Heart right ventricle (tissue), 16 donors: ENCODE results near the gene FAM240B. TPM values are rescaled to one million over a fixed set of nuclear protein-coding genes. Genes with fewer than 3 reads are reported as not detected.

Source experiments
- ATAC-seq, 8 donors: fragments of 200-7000 bp; cut with Tn5 transposase; one replicate each; pipeline ENCODE4 v1.9.1; 2020; ENCODE audit warnings: mild to moderate bottlenecking in 8 of 8, moderate library complexity in 8 of 8, moderate number of reproducible peaks in 1 of 8
- DNase-seq, 2 donors: peaks; one replicate each; pipeline ENCODE4 v3.0.0-alpha.2; 2020
- H3K27ac ChIP-seq, 10 donors: fragments of 200-600 bp; sonication (generic) in 2 of 10; one replicate each; pipeline versions ENCODE4 v1.5.0 to v1.8.0; 2020 to 2022; ENCODE audit warnings: mild to moderate bottlenecking in 3 of 10
- H3K27me3 ChIP-seq, 7 donors: fragments of 200-600 bp; one replicate each; pipeline ENCODE4 v1.8.0; 2021 to 2022; ENCODE audit warnings: mild to moderate bottlenecking in 2 of 7
- H3K36me3 ChIP-seq, 9 donors: fragments of 200-600 bp; sonication (generic) in 1 of 9; one replicate each; pipeline versions ENCODE4 v1.5.0 to v1.8.0; 2020 to 2022; ENCODE audit warnings: mild to moderate bottlenecking in 2 of 9
- H3K4me1 ChIP-seq, 9 donors: fragments of 200-600 bp; sonication (generic) in 1 of 9; one replicate each; pipeline versions ENCODE4 v1.5.0 to v1.8.0; 2020 to 2022; ENCODE audit warnings: mild to moderate bottlenecking in 4 of 9
- H3K4me3 ChIP-seq, 10 donors: fragments of 200-600 bp; sonication (generic) in 2 of 10; one replicate each; pipeline versions ENCODE4 v1.5.0 to v1.8.0; 2020 to 2022; ENCODE audit warnings: mild to moderate bottlenecking in 7 of 10, moderate library complexity in 2 of 10
- H3K9me3 ChIP-seq, 11 donors: fragments of 200-600 bp in 10 of 11; sonication (generic) in 2 of 11; one replicate each; pipeline versions ENCODE4 v1.5.0 to v1.8.0; 2013 to 2022; ENCODE audit warnings: mild to moderate bottlenecking in 2 of 11, control low read depth in 1 of 11, moderate library complexity in 1 of 11
- CTCF ChIP-seq, 9 donors: fragments of 200-600 bp; sonication (generic) in 2 of 9; IDR thresholded peaks; one replicate each; pipeline versions ENCODE4 v1.5.0 to v1.8.0; 2021 to 2022; ENCODE audit warnings: antibody characterized with exemption in 9 of 9, mild to moderate bottlenecking in 5 of 9, moderate library complexity in 1 of 9
- WGBS, 2 donors: extraction: QIAGEN DNeasy Blood & Tissue Kit; methylation state at CpG; one replicate each; pipeline ENCODE4 v1.1.7; 2013; ENCODE audit warnings: inconsistent platforms in 1 of 2; 5-methylcytosine and 5-hydroxymethylcytosine counted together
- intact Hi-C, 10 donors: fragments of 100-400 bp; cut with DNase I; formaldehyde crosslinking; loops; one replicate each; pipeline versions ENCODE4 v1.11.1 to v1.14.2; 2022
- polyA plus RNA-seq, 2 donors: library from polyadenylated mRNA; stranded (reverse); fragments of 200-250 nt; gene quantifications; one replicate each; pipeline ENCODE4 v1.2.3, GENCODE V29; 2013
- total RNA-seq, 10 donors: library from RNA; stranded (reverse); fragmentation: NEBNext Ultra II Directional in 3 of 10; extraction: Animal tissue kit (Norgen Biotek cat#: 25700) in 3 of 10; gene quantifications; one replicate each; pipeline versions ENCODE4 v1.2.1 to v1.2.4, GENCODE V29; 2021 to 2023
- donor health status: Arrhythmogenic right ventricular cardiomyopathy.
- donor health status: ischemic (EF 13 %, LVEDD 7.1; RV severe dilation, severe dysfunction).
- donor health status: healthy with polysubstance abuse.
- donor health status: DM: no; HTN: yes; CAD: no.
- donor health status: DM: no; HTN: no; CAD: no.
- donor health status: ischemic (EF 25% LVEDD 6.9; RV normal size, moderate dysfunction).
- donor health status: ischemic (EF 25% LVEDD 5.7; RV mildly dilated, moderate dysfunction).
- donor health status: healthy.
- donor health status: DM: yes; HTN: yes; CAD: no.
- donor health status: Ischemic cardiomyopathy.
- donor health status: ischemic (EF 35%, LVEDD 5.7; RV mildly dilated, moderate dysfunction).
- donor health status: nonischemic (EF 11% LVEDD 7.7; RV severe dilation, severe dysfunction).
- donor health status: DM: yes; HTN: yes; CAD: no.
- donor health status: PGD.
- donor health status: ischemic (EF 29% LVEDD 5.4; RV normal size, mild dysfunction).
- donor health status: nonischemic (EF 23%, LVEDD 6.1; RV moderate dilation, normal function).

The FAM240B gene
- total and polyA plus RNA-seq, 12 donors = not detected

GRCh38 chr9:38656896-38657295, 63.0 kb downstream of the FAM240B start:
- Histone ChIP-seq H3K27ac (no peak overlapping the region), H3K27me3 (no peaks in the 10 kb centered on the region), H3K9me3 (no peaks in the 10 kb centered on the region), H3K4me3 (no peak overlapping the region), H3K36me3 (no peaks in the 10 kb centered on the region), H3K4me1 (peaks cover 0 to 8% (median 2%) of the 10 kb centered on the region in 9 donors)
- intact Hi-C loops = loop anchor here in 1 of 10 donors (10.0 kb wide), 1 partner anchor 48 kb away; no protein-coding TSS in a partner anchor
- no peak for DNase-seq
- no peak for TF ChIP-seq CTCF (IDR thresholded peaks at IDR 0.05)
- WGBS, 2 donors = 30 to 73% methylated on average over 5 of the region's 5 CpGs
- no peak for ATAC-seq

GRCh38 chr9:38652486-38652885, 67.4 kb downstream of the FAM240B start:
- WGBS, 2 donors = 45 to 55% methylated on average over 7 of the region's 7 CpGs
- peak overlapping the region in 6 of 10 donors; percentile 76 to 79 (median 78) for H3K27ac ChIP-seq
- intact Hi-C loops = loop anchor here in 1 of 10 donors (10.0 kb wide), 1 partner anchor 52 kb away; no protein-coding TSS in a partner anchor

GRCh38 chr9:38652044-38652443, 67.9 kb downstream of the FAM240B start:
- peak overlapping the region in 8 of 10 donors; percentile 17 to 79 (median 77) for H3K27ac ChIP-seq

More at GRCh38 chr9:38652486-38652885, 67.4 kb downstream of the FAM240B start:
- H3K9me3 ChIP-seq = no peaks in the 10 kb centered on the region
- H3K36me3 ChIP-seq = no peaks in the 10 kb centered on the region
- H3K4me1 ChIP-seq = peaks cover 0 to 22% (median 4%) of the 10 kb centered on the region in 9 donors
- no peaks in the 10 kb centered on the region for H3K27me3 ChIP-seq
- H3K4me3 ChIP-seq = peak overlapping the region in 2 of 10 donors; percentile 11 to 15
- DNase-seq (no peak), ATAC-seq (no peak)
- TF ChIP-seq CTCF (IDR thresholded peaks at IDR 0.05) = no peak

More at GRCh38 chr9:38652044-38652443, 67.9 kb downstream of the FAM240B start:
- peaks cover 0 to 22% (median 2%) of the 10 kb centered on the region in 9 donors for H3K4me1 ChIP-seq
- intact Hi-C loops = loop anchor here in 1 of 10 donors (10.0 kb wide), 1 partner anchor 53 kb away; no protein-coding TSS in a partner anchor
- no peaks in the 10 kb centered on the region for H3K9me3 ChIP-seq
- DNase-seq (no peak), ATAC-seq (peak in 1 of 8 donors; percentile 16)
- peak overlapping the region in 2 of 10 donors; percentile 2 to 43 for H3K4me3 ChIP-seq
- WGBS, 2 donors = 28 to 54% methylated on average over 2 of the region's 2 CpGs
- no peak for TF ChIP-seq CTCF (IDR thresholded peaks at IDR 0.05)
- no peaks in the 10 kb centered on the region for H3K36me3 ChIP-seq
- no peaks in the 10 kb centered on the region for H3K27me3 ChIP-seq
